Right lobe of liver (tissue), 6 donors: Measurements from ENCODE around the gene EEIG2. TPM values are rescaled to one million over a fixed set of nuclear protein-coding genes. Genes with fewer than 3 reads are reported as not detected.
"Not testable (repeated sequence)": the region's sequence is repeated elsewhere in the genome, so short reads cannot be mapped to it uniquely, and the experiment has no call there.

Experiments used
- ATAC-seq, 4 donors: fragments of 200-7000 bp; cut with Tn5 transposase; one replicate each; pipeline ENCODE4 v1.9.1; 2020; ENCODE audit warnings: mild to moderate bottlenecking in 4 of 4, moderate library complexity in 4 of 4
- DNase-seq, 3 donors: peaks; one replicate each; pipeline ENCODE4 v3.0.0-alpha.2; 2020
- H3K27ac ChIP-seq, 3 donors: fragments of 200-600 bp; one replicate each; pipeline ENCODE4 v1.8.0; 2022
- H3K27me3 ChIP-seq, 2 donors: fragments of 200-600 bp; one replicate each; pipeline ENCODE4 v1.8.0; 2022
- H3K36me3 ChIP-seq, 4 donors: fragments of 200-600 bp; sonication (generic) in 1 of 4; one replicate each; pipeline versions ENCODE4 v1.5.1 to v1.8.0; 2017 to 2022; ENCODE audit warnings: control low read depth in 1 of 4
- H3K4me1 ChIP-seq, 4 donors: fragments of 200-600 bp; sonication (generic) in 1 of 4; one replicate each; pipeline versions ENCODE4 v1.5.1 to v1.8.0; 2017 to 2022; ENCODE audit warnings: control low read depth in 1 of 4
- H3K4me3 ChIP-seq, 3 donors: fragments of 200-600 bp; one replicate each; pipeline ENCODE4 v1.8.0; 2022
- H3K9me3 ChIP-seq, 4 donors: fragments of 200-600 bp; sonication (generic) in 1 of 4; one replicate each; pipeline versions ENCODE4 v1.5.1 to v1.8.0; 2017 to 2022; ENCODE audit warnings: control low read depth in 1 of 4
- POLR2A ChIP-seq: fragments of 450-650 bp; IDR thresholded peaks from one replicate; pipeline ENCODE4 v1.6.1; 2017; ENCODE audit warnings: antibody characterized with exemption, mild to moderate bottlenecking
- WGBS: methylation state at CpG from one replicate; pipeline ENCODE4 v1.1.6; 2018; ENCODE audit warnings: low coverage, low lambda C conversion rate; ENCODE audit not compliant: insufficient coverage; ENCODE audit errors: missing lambda C conversion rate; 5-methylcytosine and 5-hydroxymethylcytosine counted together
- intact Hi-C, 2 donors: fragments of 100-400 bp; cut with DNase I; formaldehyde crosslinking; loops; one replicate each; pipeline versions ENCODE4 v1.11.2 to v1.14.1; 2022
- total RNA-seq, 6 experiments: library from RNA; depleted of rRNA in 2 of 6; stranded (reverse); fragments of >200 nt in 2 of 6; fragmentation: NEBNext Ultra II Directional in 3 of 6; extraction: Animal tissue kit (Norgen Biotek cat#: 25700) in 3 of 6; gene quantifications; one replicate each; pipeline versions ENCODE4 v1.1.0 to v1.2.4, GENCODE V29; 2016 to 2023
- TF ChIP-seq, protein P1 (sequence below), 4 donors: fragments of 200-600 bp in 3 of 4; fragments of 450-650 bp in 1 of 4; IDR thresholded peaks; one replicate each; pipeline versions ENCODE4 v1.5.1 to v1.8.0; 2016 to 2022; ENCODE audit warnings: antibody characterized with exemption in 4 of 4, mild to moderate bottlenecking in 2 of 4
- donor health status: DM: no; HTN: yes; CAD: no.
- donor health status: DM: no; HTN: no; CAD: no.
- donor health status: DM: no; HTN: no; CAD: no.
- donor health status: DM: no; HTN: yes; CAD: no.
- donor health status: DM: no; HTN: yes; CAD: no.

EEIG2 gene
- total RNA-seq, 6 experiments from 2014 or later = 0.88 to 6.5 (median 2.6) TPM

- H3K27ac ChIP-seq = no peak overlapping the region
- no peaks in the 10 kb centered on the region for H3K9me3 ChIP-seq
- H3K27me3 ChIP-seq = no peaks in the 10 kb centered on the region
- H3K4me1 ChIP-seq = no peaks in the 10 kb centered on the region
- intact Hi-C loops = no loop called here
- TF ChIP-seq, protein P1, sequence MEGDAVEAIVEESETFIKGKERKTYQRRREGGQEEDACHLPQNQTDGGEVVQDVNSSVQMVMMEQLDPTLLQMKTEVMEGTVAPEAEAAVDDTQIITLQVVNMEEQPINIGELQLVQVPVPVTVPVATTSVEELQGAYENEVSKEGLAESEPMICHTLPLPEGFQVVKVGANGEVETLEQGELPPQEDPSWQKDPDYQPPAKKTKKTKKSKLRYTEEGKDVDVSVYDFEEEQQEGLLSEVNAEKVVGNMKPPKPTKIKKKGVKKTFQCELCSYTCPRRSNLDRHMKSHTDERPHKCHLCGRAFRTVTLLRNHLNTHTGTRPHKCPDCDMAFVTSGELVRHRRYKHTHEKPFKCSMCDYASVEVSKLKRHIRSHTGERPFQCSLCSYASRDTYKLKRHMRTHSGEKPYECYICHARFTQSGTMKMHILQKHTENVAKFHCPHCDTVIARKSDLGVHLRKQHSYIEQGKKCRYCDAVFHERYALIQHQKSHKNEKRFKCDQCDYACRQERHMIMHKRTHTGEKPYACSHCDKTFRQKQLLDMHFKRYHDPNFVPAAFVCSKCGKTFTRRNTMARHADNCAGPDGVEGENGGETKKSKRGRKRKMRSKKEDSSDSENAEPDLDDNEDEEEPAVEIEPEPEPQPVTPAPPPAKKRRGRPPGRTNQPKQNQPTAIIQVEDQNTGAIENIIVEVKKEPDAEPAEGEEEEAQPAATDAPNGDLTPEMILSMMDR (IDR thresholded peaks at IDR 0.05) = no peak
- no peak for TF ChIP-seq POLR2A
- no peak for ATAC-seq
- 22% methylated on average over 1 of the region's 1 CpG for WGBS
- H3K4me3 ChIP-seq = no peak overlapping the region
- no peak for DNase-seq
- no peaks in the 10 kb centered on the region for H3K36me3 ChIP-seq
Observed at GRCh38 chr1:108537976-108538375, 21.9 kb upstream of the EEIG2 start.

GRCh38 chr1:108540977-108541376 is 18.9 kb upstream of the EEIG2 start:
- no peak for DNase-seq
- intact Hi-C loops = no loop called here
- TF ChIP-seq, protein P1 (IDR thresholded peaks at IDR 0.05) = no peak
- no peak for TF ChIP-seq POLR2A

GRCh38 chr1:108541861-108542260 is 18.0 kb upstream of the EEIG2 start:
- Histone ChIP-seq H3K27ac (no peak overlapping the region), H3K4me1 (no peaks in the 10 kb centered on the region), H3K36me3 (no peaks in the 10 kb centered on the region), H3K27me3 (no peaks in the 10 kb centered on the region), H3K4me3 (no peak overlapping the region), H3K9me3 (no peaks in the 10 kb centered on the region)
- TF ChIP-seq POLR2A = no peak
- TF ChIP-seq, protein P1 (IDR thresholded peaks at IDR 0.05) = no peak
- 27% methylated on average over 2 of the region's 2 CpGs for WGBS
- DNase-seq (no peak), ATAC-seq (peak in 3 of 4 donors; percentile 16 to 54 (median 18))
- intact Hi-C loops = no loop called here

More at GRCh38 chr1:108540977-108541376, 18.9 kb upstream of the EEIG2 start:
- H3K4me1 ChIP-seq = no peaks in the 10 kb centered on the region
- WGBS = 89% methylated on average over 1 of the region's 1 CpG
- H3K36me3 ChIP-seq = no peaks in the 10 kb centered on the region
- no peak overlapping the region for H3K4me3 ChIP-seq
- no peak for ATAC-seq
- no peaks in the 10 kb centered on the region for H3K9me3 ChIP-seq
- H3K27me3 ChIP-seq = no peaks in the 10 kb centered on the region
- no peak overlapping the region for H3K27ac ChIP-seq

GRCh38 chr1:108547493-108547892 is 12.4 kb upstream of the EEIG2 start:
- DNase-seq, H3K4me1 ChIP-seq, ATAC-seq, H3K9me3 ChIP-seq, H3K4me3 ChIP-seq, intact Hi-C loops, H3K27ac ChIP-seq, H3K36me3 ChIP-seq, H3K27me3 ChIP-seq: not testable (repeated sequence)
- 88% methylated on average over 4 of the region's 4 CpGs for WGBS

DNA sequence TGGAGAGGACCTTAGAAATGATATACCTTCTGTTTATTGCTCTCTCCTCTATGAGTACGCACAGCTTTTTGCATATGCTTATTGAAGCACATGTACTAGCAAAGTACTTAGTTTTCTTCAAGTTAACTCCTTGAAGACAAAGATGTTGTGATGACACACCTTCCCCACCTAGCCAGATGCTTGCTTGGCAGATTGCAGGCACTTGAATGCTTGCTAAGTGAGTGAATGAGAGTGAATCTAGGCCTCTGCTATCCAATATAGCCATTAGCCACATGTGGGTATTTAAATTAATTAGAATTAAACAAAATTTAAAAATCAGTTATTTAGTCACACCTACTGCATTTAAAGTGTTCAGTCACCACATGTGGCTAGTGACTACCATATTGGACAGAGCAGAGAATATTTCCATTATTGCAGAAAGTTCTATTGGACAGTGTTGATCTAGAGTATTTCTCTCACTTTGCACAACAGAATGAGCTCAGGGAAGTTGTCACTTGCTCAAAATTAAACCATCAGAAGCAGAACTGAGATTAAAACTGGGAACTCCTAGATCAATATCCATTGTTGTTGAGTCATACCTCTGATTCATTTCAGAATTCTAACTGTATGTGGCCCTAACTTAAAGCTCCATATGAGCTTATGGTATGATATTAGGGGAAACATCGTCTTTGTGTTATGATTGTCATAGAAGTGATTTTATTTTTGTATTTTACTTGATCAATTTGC is 8.6 kb upstream of the EEIG2 start:
- Histone ChIP-seq H3K4me1 (no peaks in the 10 kb centered on the region), H3K27ac (no peak overlapping the region), H3K36me3 (no peaks in the 10 kb centered on the region), H3K4me3 (no peak overlapping the region), H3K9me3 (no peaks in the 10 kb centered on the region), H3K27me3 (no peaks in the 10 kb centered on the region)
- DNase-seq = no peak
- TF ChIP-seq POLR2A = no peak
- TF ChIP-seq, protein P1 (IDR thresholded peaks at IDR 0.05) = no peak
- ATAC-seq = peak in 2 of 4 donors; percentile 39 to 53
- 77% methylated on average over 2 of the region's 2 CpGs for WGBS
- intact Hi-C loops = no loop called here
